Inflammatory macrophage treated with lipopolysaccharide for 4 hours (primary cell): ENCODE measurements around the gene SLC35A4.
"Not testable (repeated sequence)": the region's sequence is repeated elsewhere in the genome, so short reads cannot be mapped to it uniquely, and the experiment has no call there.

Source experiments
- DNase-seq: peaks from one replicate; pipeline ENCODE4 v3.0.0-alpha.2; 2020

SLC35A4 gene

GRCh38 chr5:140558542-140558941, 6.1 kb upstream of the SLC35A4 start:
- no peak for DNase-seq

- no peak for DNase-seq
Observed at GRCh38 chr5:140560227-140560626, 4.4 kb upstream of the SLC35A4 start.

GRCh38 chr5:140561753-140562523, 2.7 kb upstream of the SLC35A4 start:
- no peak for DNase-seq

- no peak for DNase-seq
Observed at GRCh38 chr5:140563596-140563995, 1.0 kb upstream of the SLC35A4 start.

- no peak for DNase-seq
Observed at GRCh38 chr5:140565024-140565779, 574 bp downstream of the SLC35A4 start.

- DNase-seq: no peak
Observed at GRCh38 chr5:140565780-140566095, 1.1 kb downstream of the SLC35A4 start.

- no peak for DNase-seq
Observed at GRCh38 chr5:140566665-140567064, 2.0 kb downstream of the SLC35A4 start.

GRCh38 chr5:140567136-140567818, 2.6 kb downstream of the SLC35A4 start:
- no peak for DNase-seq

GRCh38 chr5:140567871-140568270, 3.2 kb downstream of the SLC35A4 start:
- no peak for DNase-seq

- DNase-seq: peak; percentile 54
Observed at GRCh38 chr5:140568443-140569063, 3.9 kb downstream of the SLC35A4 start.

GRCh38 chr5:140569197-140569596, 4.6 kb downstream of the SLC35A4 start:
- peak; percentile 80 for DNase-seq

GRCh38 chr5:140570058-140570457, 5.4 kb downstream of the SLC35A4 start:
- no peak for DNase-seq

GRCh38 chr5:140570488-140570887, 5.9 kb downstream of the SLC35A4 start:
- no peak for DNase-seq

GRCh38 chr5:140571105-140571504, 6.5 kb downstream of the SLC35A4 start:
- DNase-seq: no peak

GRCh38 chr5:140573683-140574082, 9.1 kb downstream of the SLC35A4 start:
- DNase-seq: no peak

GRCh38 chr5:140574165-140574564, 9.5 kb downstream of the SLC35A4 start:
- peak; percentile 63 for DNase-seq

- peak; percentile 89 for DNase-seq
Observed at GRCh38 chr5:140575309-140575708, 10.7 kb downstream of the SLC35A4 start.

- DNase-seq: peak; percentile 52
Observed at GRCh38 chr5:140576776-140577201, 12.2 kb downstream of the SLC35A4 start.

GRCh38 chr5:140579188-140579747, 14.6 kb downstream of the SLC35A4 start:
- DNase-seq: not testable (repeated sequence)

- no peak for DNase-seq
Observed at GRCh38 chr5:140587495-140587894, 22.9 kb downstream of the SLC35A4 start.

GRCh38 chr5:140588311-140589070, 23.9 kb downstream of the SLC35A4 start:
- DNase-seq: peak; percentile 87

- DNase-seq: no peak
Observed at GRCh38 chr5:140590861-140591260, 26.2 kb downstream of the SLC35A4 start.
